Mucosa of rectum (tissue), 2 donors: ENCODE data around the gene C7orf33.

Experiments
- H3K27ac ChIP-seq, 2 donors: one replicate each; pipeline ENCODE4 v1.7.0; 2013; ENCODE audit warnings: inconsistent platforms in 2 of 2, low read depth in 2 of 2, low read length in 2 of 2
- H3K27me3 ChIP-seq, 2 donors: one replicate each; pipeline ENCODE4 v1.7.0; 2013; ENCODE audit warnings: low read length in 2 of 2; ENCODE audit not compliant: control insufficient read depth in 2 of 2, insufficient read depth in 2 of 2
- H3K36me3 ChIP-seq, 2 donors: one replicate each; pipeline ENCODE4 v1.7.0; 2013; ENCODE audit warnings: low read length in 2 of 2; ENCODE audit not compliant: control insufficient read depth in 2 of 2, insufficient read depth in 2 of 2
- H3K4me1 ChIP-seq, 2 donors: one replicate each; pipeline ENCODE4 v1.7.0; 2013; ENCODE audit warnings: low read length in 2 of 2, mild to moderate bottlenecking in 1 of 2; ENCODE audit not compliant: control insufficient read depth in 2 of 2, insufficient read depth in 2 of 2
- H3K4me3 ChIP-seq, 2 donors: one replicate each; pipeline ENCODE4 v1.7.0; 2013; ENCODE audit warnings: low read length in 2 of 2
- H3K9ac ChIP-seq, 2 donors: one replicate each; pipeline ENCODE4 v1.7.0; 2013; ENCODE audit warnings: low read length in 2 of 2, low read depth in 1 of 2, mild to moderate bottlenecking in 1 of 2
- H3K9me3 ChIP-seq, 2 donors: one replicate each; pipeline ENCODE4 v1.7.0; 2013; ENCODE audit warnings: low read length in 2 of 2; ENCODE audit not compliant: control insufficient read depth in 2 of 2
- donor health status: healthy.
- donor health status: Normal muscosa, but diverticular disease.

The C7orf33 gene, protein sequence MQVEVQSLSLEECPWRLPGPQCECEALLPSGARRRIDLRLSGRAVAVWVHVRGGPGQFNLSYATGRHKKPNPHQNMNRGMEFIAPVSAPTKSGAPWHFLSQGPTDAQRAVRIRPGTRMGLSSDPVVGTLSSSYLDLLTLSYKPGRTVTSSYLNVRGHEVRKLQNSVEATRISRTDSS

DNA sequence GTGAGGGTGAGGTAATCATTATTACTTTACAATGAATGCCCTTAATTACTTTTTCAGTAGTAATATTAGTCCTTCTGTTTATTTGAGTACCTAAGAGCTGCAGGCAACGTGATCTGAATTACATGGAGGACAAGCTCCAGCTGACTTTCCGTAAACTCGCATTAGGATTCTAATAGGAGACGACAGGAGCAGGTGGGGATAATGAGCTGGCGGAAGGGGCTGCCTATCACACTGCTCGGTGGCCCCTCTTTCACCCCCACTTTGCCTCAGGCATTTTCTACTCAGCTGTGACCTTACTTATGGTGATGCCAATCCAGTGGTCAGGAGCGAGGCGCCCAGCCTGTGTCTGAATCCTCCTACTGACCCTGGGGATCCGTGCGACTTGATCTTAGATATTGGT is at the start of gene C7orf33:
TSS of gene C7orf33 (plus strand) at position 296 of the 400 bp plus-strand sequence. CDS start 160 bp downstream, outside the sequence.
- no peak within 1 kb of the TSS for H3K27ac ChIP-seq
- H3K9ac ChIP-seq, result no peak within 1 kb of the TSS

DNA sequence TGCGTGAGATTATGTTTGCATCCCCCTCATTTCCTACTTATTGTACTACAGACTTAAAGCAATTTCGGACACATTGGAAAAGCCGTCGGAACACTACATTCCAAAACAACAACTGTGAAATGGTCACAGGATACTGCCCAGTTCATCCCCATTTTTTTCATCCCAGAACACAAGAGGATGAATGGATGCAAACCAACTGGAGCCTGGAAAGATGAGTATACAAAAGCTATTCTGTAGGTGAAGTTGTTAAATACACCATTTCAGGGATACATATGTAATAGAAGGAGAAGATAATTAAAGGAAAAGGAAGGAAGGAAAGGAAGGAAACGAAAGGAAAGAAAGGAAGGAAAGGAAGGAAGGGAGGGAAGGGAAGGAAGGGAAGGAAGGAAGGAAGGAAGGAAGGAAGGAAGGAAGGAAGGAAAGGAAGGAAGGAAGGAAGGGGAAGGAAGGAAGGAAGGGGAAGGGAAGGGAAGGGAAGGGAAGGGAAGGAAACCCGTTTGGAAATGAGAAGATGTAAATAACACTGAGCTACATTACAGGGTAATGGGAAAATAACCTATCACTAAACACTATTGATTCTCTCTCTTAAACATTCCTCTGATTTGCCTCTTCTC is 48.6 kb upstream of the C7orf33 start:
- Histone ChIP-seq H3K4me1 (no peaks in the 10 kb centered on the region), H3K36me3 (no peaks in the 10 kb centered on the region), H3K27me3 (no peaks in the 10 kb centered on the region), H3K27ac (no peak overlapping the region), H3K4me3 (no peak overlapping the region), H3K9me3 (no peaks in the 10 kb centered on the region), H3K9ac (no peak overlapping the region)

More for the DNA sequence above, at the start of gene C7orf33:
- no peaks in the 10 kb centered on the region for H3K4me1 ChIP-seq
- H3K9me3 ChIP-seq, result no peaks in the 10 kb centered on the region
- no peaks in the 10 kb centered on the region for H3K27me3 ChIP-seq
- H3K4me3 ChIP-seq, result no peak within 1 kb of the TSS
- no peaks in the 10 kb centered on the region for H3K36me3 ChIP-seq

DNA sequence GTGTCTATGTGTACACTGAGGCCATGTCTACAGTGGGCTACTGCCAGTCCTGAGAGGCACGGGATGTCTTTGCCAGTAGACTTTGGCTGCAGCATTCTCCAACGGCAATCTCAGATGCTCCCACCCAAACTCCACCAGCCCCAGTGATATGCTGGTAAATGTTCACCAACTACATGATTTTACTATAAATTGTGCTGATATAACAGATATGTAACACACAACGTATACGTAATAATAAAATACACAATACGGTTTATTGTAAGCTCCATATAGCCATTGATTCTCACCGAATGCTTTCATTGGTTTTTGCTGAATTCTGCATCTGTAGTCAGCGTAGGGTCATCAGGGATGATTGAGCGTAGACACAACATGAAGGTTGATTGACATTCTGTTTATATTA is 47.3 kb upstream of the C7orf33 start:
- Histone ChIP-seq H3K9ac (no peak overlapping the region), H3K4me1 (no peaks in the 10 kb centered on the region), H3K27me3 (no peaks in the 10 kb centered on the region), H3K36me3 (no peaks in the 10 kb centered on the region), H3K9me3 (no peaks in the 10 kb centered on the region), H3K4me3 (no peak overlapping the region), H3K27ac (no peak overlapping the region)

DNA sequence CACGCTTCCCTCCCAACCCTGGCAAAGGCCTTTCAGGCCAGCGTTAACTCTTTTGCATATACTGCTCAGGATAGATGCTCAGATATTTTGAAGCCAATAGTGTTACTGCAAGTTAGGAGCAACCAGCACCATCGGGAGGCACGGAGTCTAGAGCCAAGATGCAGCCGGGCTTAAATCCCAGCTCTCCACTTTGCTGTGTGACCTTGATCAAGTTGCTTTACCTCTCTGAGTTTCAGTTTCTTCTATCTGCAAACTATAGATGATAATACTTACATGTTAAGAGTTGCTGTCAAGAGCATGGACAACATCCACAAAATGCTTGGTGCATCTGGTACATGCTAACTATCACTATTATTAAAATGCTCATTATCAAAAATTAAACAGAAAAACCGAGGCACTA is 45.4 kb upstream of the C7orf33 start:
- H3K9ac ChIP-seq, result no peak overlapping the region
- H3K27ac ChIP-seq, result no peak overlapping the region
- H3K36me3 ChIP-seq, result no peaks in the 10 kb centered on the region
- no peaks in the 10 kb centered on the region for H3K27me3 ChIP-seq
- no peak overlapping the region for H3K4me3 ChIP-seq
- H3K9me3 ChIP-seq, result no peaks in the 10 kb centered on the region
- H3K4me1 ChIP-seq, result no peaks in the 10 kb centered on the region

DNA sequence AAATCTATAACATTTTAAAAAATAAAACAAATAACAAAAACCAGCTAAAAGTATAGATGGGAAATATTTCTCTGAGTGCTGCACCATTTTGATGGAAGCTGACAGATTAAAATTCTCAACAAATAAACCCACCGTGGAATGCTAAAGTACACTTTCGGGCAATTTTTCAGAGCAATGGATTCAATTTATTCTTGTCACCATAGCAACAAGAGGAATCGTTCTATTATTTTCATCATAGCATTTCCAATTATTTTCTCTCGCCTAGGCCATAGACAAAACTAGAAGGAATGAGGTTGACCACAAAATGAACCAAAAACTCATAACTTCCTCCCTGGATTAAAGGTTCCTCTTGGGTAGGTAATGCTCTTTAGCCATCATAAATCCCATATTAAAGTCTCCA is 44.6 kb upstream of the C7orf33 start:
- no peaks in the 10 kb centered on the region for H3K9me3 ChIP-seq
- H3K36me3 ChIP-seq, result no peaks in the 10 kb centered on the region
- H3K4me1 ChIP-seq, result no peaks in the 10 kb centered on the region
- H3K27me3 ChIP-seq, result no peaks in the 10 kb centered on the region
- H3K27ac ChIP-seq, result no peak overlapping the region
- no peak overlapping the region for H3K4me3 ChIP-seq
- H3K9ac ChIP-seq, result no peak overlapping the region

DNA sequence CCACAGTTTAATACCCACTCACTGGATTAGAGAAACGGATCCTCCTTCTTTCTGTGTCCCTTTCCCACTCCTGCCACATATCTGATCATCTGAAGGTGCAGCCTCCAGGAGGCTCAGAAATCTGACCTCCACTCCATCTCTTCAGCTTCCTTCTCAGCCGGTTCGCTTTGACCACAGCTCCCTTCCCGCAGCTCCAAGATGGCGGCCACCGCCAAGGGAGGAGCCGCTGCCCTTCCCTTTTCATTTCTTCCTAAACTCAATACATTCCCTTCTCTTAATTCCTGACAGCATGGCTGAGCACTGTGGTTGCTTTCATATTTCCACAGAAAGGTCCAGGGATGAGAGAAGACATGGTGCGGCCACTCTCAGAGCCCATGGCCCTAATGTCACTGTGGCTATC is 43.7 kb upstream of the C7orf33 start:
- H3K36me3 ChIP-seq, result no peaks in the 10 kb centered on the region
- H3K4me3 ChIP-seq, result no peak overlapping the region
- no peak overlapping the region for H3K9ac ChIP-seq
- no peaks in the 10 kb centered on the region for H3K27me3 ChIP-seq
- no peak overlapping the region for H3K27ac ChIP-seq
- no peaks in the 10 kb centered on the region for H3K9me3 ChIP-seq
- no peaks in the 10 kb centered on the region for H3K4me1 ChIP-seq

DNA sequence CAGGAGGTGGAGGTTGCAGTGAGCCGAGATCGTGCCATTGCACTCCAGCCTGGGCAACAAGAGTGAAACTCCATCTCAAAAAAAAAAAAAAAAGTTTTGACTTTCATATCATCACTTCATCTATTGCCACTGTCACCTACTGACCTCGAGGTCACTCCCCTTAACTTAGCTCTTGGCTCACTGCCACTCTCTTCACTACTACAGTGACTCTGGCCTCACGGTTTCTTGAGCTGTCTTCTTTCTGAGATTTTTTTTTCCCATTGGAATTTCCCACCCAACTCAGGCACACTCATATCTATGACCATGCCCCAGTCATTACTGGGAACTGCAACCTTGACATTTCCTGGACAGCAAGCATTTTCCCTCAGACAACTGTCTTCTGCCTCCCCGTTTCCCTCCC is 42.6 kb upstream of the C7orf33 start:
- Histone ChIP-seq H3K27ac (no peak overlapping the region), H3K27me3 (no peaks in the 10 kb centered on the region), H3K4me3 (no peak overlapping the region), H3K36me3 (no peaks in the 10 kb centered on the region), H3K4me1 (no peaks in the 10 kb centered on the region), H3K9ac (no peak overlapping the region), H3K9me3 (no peaks in the 10 kb centered on the region)

DNA sequence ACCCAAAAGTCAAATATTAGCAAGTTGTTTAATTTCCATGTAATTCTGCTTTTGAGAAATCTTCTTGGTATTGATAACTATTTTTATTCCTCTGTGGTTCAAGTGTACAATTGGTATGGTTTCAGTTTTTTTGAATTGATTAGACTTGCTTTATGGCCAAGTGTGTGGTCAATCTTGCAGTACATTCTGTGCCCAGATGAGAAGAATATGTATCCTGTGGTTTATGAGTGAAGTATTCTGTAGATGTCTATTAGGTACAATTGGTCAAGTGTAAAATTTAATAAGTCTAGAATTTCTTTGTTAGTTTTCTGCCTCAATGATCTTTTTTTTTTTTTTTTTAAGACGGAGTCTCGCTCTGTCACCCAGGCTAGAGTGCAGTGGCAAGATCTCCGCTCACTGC is 36.6 kb upstream of the C7orf33 start:
- no peaks in the 10 kb centered on the region for H3K36me3 ChIP-seq

DNA sequence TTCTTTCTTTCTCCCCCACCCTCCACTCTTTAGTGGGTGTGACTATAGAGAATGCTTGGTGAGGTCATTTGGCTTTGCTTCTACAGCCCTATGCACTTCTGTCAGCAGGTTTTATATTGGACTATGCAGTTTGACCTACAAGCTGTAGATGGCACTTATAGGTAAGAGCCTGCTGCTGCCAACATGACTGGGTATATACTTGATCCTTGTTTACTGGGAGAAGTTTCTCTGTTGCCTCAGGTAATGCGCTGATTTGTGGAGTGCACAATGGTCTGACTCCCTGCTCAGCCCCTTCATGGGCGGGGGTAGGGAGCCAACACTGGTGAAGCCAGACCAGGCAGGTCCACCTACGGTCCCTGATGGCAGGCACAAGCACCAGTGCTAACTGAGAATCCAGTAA is 33.7 kb upstream of the C7orf33 start:
- H3K9me3 ChIP-seq, result no peaks in the 10 kb centered on the region
- H3K9ac ChIP-seq, result no peak overlapping the region
- no peak overlapping the region for H3K4me3 ChIP-seq
- no peaks in the 10 kb centered on the region for H3K36me3 ChIP-seq
- no peaks in the 10 kb centered on the region for H3K4me1 ChIP-seq
- H3K27ac ChIP-seq, result no peak overlapping the region
- H3K27me3 ChIP-seq, result no peaks in the 10 kb centered on the region

More for the DNA sequence above, 36.6 kb upstream of the C7orf33 start:
- Histone ChIP-seq H3K9me3 (no peaks in the 10 kb centered on the region), H3K27me3 (no peaks in the 10 kb centered on the region), H3K4me3 (no peak overlapping the region), H3K27ac (no peak overlapping the region), H3K9ac (no peak overlapping the region), H3K4me1 (no peaks in the 10 kb centered on the region)

DNA sequence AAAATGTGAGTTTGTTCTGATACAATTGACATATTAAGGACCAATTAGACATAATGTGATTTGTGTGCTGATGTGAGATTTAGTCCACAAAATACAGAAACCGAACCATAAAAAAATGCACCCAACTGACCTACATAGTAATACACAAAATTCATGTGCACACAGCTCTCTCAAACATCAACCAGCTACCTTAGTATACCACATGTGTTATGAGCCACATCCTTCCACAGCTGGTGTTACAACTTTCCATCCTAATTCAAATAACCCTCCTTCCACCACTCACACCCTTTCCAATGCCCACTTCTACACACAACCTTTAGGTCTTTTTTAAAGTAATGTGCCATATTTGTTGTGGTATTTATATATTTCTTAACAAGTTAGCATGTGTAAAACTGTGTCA is 31.7 kb upstream of the C7orf33 start:
- H3K36me3 ChIP-seq, result no peaks in the 10 kb centered on the region
- H3K4me3 ChIP-seq, result no peak overlapping the region

More for the DNA sequence above, 31.7 kb upstream of the C7orf33 start:
- H3K27me3 ChIP-seq, result no peaks in the 10 kb centered on the region
- no peaks in the 10 kb centered on the region for H3K9me3 ChIP-seq
- no peak overlapping the region for H3K9ac ChIP-seq
- no peaks in the 10 kb centered on the region for H3K4me1 ChIP-seq
- no peak overlapping the region for H3K27ac ChIP-seq
